Measurements from ENCODE around the gene CD300A.

Gene CD300A

DNA sequence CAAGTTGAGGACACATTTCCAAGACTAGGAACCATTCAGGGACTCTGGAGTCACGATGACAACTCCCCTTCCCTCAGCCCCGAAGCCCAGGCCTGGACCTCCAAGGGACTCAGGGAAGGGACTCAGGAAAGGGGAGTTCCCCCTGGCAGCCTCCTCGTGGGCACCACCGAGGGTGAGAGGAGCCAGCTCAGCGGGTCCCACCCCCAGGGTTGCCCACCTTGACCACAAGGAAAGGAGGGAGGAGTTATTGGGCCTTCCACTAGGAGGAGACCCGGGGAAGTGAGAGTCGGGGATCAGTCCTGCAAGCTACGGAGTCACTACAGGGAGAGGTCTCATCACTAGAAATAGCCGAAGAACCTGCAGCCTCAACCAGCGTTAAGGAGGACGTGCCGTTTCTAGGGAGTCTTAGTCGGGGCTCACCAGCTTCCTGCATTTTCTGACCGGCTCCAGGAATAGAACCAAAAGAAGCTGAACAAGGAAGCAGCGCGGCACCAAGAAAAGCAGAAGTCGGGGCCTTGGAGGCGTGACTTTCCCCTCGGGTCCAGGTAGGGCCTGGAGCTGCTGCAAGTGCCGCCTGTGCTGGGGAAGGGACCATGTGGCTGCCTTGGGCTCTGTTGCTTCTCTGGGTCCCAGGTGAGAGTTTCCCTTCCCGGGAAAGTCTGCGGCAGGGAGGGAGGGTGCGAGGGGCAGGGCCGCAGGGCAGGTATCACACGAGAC lies at the start of gene CD300A:
Gene CD300A (plus strand): TSS at position 524 of the 717 bp plus-strand sequence. CDS start 70 bp downstream, at position 594.
- no peak for DNase-seq (ENCODE audit: low read depth in 1 of 2, low spot score in 1 of 2)

DNA sequence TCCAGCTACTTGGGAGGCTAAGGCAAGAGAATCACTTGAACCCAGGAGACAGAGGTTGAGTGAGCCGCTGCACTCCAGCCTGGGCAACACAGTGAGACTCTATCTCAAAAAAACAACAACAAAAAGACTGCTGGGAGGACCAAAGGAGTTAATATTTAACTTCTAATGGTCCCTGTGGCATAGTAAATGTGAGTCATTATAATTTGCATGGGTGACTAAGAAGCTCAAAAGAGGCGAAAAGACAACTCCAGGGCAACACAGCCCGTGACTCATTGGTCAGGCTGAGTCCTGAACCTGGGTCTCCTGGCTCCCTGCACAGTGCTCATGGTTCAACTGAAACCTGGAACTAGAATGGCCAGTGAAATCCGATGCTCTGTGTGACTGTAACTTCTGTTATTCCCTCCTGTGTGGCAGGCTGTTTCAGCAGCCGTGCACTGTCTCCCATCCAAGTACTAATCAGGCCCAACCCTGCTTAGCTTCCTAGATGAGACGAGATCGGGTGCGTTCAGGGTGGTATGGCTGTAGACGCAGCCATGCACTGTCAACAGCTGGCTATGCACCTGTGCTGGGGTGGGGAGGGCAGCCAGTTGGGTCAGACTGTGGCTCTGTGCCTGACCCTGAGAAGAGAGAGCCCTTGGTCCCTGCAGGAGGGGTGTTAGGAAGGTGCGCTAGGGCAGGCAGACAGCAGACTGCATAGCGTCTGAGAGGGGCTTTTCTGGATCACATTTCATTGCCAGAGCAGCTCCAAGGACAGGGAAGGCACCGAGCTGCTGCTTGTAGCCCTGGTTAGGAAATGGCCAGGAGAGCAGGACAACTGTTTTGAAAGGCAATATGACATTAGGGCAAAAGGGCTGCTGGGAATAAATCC lies 49.0 kb upstream of the CD300A start:
- no peak for DNase-seq (ENCODE audit: low read depth in 1 of 2, low spot score in 1 of 2)

DNA sequence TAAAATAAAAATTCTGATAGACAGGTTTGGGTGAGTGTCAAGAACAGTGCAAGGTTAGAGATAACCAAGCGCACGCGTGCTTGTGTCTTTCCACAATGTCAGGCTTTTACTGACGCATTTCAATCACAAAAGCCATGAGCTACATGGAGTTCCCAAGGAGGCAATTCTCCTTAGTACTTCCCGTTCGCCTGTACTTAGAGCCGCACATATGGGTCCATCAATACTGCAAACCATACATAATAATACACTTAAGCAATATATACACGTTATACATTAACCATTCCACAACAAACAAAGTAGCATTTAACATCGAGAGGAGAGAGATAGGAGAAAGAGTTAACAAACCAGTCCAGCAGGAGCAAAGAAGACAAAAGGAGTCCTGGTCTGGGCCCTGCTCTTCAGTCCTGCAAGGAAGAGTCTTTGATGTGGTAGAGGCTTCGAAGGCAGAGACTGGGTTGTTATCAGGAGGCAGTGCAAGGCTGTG lies 46.5 kb upstream of the CD300A start:
- DNase-seq (ENCODE audit: low read depth in 1 of 2, low spot score in 1 of 2): no peak

DNA sequence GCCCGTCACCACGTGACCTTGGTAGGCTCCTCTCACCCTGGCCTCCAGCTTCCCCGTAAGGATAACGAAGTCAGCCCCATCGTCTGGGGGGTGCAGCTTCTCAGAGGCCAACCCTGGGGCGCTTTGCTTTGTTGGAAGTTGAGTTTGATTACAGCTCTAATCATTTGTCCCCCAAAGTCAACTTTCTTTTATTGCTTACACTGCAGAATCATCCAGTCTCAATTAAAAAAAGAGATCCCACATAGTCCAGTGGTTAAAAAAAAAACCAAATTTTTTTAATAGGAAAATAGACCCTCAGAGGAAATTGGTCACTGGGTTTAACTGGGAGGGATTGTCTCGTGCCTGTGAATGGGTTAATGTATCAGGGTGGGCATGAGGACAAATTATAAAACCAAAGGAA lies 42.3 kb upstream of the CD300A start:
- no peak for DNase-seq (ENCODE audit: low read depth in 1 of 2, low spot score in 1 of 2)

DNA sequence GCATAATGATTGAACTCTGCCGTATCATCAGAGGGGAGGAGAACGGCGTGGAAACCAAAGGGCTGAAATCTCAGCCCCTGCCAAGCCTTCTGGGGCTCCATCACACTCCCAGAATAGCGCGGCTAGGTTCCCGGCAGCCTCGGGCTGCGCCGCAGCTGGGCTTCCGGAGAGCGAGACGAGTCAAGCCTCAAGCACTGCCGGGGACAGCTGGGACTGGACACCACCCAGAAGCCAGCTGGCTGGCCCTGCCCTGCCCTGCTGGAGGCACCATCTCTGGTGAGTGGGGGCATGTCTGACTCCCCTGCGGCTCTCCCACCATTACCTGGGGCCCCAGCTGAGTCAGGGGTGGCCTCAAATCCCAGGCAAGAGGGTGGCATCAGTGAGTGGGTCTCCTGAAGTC lies 41.8 kb upstream of the CD300A start:
- DNase-seq (ENCODE audit: low read depth in 1 of 2, low spot score in 1 of 2): no peak

DNA sequence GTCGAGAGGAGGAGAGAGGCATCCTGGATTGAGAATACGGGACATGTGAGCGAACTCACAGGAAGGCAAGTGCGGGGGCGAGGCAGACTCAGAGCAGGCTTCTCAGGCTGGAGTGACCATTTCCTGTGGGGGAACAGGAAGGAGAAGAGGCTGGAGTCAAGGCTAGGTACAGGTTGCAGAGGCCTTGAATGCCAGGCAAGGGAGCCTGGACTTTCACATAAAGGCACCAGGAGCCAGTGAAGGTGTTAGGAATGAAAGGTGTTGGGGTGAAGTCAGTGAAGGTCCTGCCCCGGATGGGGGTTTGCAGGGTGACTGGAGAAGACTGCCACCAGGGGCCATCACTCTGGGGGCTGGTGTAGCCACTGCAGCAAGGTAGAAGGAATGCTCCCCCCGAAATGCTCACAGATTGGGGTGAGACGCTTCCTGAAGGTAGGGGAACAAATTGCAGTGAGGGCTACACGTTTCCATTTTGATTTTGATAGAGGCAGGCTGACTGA lies 39.8 kb upstream of the CD300A start:
- no peak for DNase-seq (ENCODE audit: low read depth in 1 of 2, low spot score in 1 of 2)

DNA sequence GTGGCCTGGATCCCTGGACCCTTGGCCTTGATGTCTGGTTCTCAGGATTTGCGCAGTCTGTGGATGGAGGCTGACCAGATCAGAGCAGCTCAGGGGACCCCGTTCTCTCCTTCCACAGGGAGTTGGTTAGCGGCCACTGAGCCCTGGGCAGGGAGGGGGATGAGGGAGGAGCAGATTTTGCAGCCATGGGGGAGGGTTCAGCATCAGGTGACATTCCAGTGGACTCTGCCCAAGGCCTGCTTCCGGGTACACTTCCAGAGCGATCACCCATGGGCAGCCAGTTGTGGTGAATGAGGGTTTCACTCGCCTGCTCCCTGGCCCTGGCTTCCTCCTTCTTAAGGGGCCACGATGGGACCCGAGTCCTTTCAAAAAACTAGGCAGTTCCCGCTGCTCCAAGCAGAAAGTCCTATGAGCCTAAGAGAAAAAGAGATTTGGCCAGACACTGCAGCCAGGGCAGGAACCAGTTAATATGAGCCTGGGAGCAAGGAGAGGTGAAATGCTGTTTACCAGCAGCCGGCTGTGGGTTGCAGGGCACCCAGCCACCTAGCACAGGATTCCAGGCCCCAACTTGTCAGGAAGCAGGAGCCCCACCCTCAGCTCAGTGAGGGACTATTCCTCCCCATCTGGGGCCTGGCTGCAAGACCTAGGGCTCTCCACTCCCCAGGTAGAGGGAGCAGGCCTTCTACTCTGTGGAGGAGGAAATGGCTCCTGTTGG lies 39.2 kb upstream of the CD300A start:
- DNase-seq (ENCODE audit: low read depth in 1 of 2, low spot score in 1 of 2): no peak

DNA sequence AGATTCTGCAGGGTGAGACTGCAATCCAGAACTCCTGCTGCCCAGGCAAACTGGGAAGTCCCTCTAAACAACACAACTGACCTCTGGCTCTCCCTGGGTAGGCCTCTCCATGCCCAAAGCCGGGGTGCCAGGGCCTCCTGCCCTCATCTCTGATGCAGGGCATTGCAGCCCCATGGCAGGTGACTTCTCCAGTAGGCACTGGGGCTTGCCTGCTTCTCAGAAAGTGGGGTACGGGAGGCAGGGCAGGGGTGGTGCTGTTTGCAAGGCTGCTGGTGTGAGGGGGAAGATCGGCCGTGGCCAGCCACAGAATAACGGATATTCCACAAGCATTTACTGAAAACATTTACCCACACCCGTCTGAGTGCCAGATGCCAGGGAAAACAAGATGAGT lies 38.7 kb upstream of the CD300A start:
- no peak for DNase-seq (ENCODE audit: low read depth in 1 of 2, low spot score in 1 of 2)

DNA sequence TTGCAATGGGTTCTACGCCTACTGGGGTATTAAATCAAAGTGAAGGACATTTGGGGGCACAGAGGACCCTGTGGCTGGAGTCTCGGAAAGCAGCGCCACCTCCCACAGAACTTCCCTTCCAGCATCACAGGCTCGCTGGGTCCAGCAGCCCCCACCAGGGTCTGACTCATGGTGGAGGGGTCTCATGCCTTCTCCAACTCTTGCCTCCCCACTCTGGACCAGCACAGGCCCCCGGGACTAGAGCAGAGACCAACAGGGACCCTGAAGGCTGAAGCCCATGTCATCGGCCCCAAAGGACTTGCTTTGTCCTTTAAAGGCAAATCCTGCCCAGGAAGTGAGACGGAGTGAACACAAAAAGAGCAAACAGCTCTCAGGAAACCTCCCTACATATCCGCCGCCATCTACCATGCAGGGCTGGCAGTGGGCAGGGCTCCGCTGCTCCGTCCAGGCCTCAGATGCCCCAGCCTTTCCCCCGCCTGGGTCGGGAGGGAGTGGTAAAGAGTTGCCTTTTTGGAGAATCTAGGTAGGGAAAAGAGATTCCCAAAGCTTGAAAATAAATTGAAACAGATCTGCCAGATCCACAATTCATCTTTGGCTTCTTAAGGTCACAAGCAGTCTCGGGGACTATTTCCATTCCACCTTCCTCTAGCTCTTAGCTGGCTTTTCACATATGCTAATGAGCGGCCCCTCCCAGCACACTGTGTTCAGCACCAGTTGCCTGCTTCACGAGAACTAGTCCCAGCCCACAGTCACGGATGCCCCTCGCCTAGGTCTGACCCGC lies 36.6 kb upstream of the CD300A start:
- no peak for DNase-seq (ENCODE audit: low read depth in 1 of 2, low spot score in 1 of 2)

DNA sequence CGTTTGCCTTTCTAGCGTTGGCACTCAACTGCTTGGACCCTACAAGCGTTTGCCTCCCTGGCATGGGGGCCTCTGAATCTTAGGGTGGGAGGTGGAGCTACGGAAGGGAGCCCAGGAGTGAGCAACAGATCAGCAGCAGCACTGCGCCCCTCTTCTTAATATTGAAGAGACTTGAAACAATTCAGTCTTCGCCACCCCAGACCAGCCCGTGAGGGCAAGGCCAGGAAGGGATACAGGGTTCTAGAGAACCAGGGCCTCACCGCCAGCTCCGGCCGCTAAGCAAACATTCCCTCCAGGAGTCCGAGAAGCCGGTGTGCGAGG lies 36.1 kb upstream of the CD300A start:
- no peak for DNase-seq (ENCODE audit: low read depth in 1 of 2, low spot score in 1 of 2)

DNA sequence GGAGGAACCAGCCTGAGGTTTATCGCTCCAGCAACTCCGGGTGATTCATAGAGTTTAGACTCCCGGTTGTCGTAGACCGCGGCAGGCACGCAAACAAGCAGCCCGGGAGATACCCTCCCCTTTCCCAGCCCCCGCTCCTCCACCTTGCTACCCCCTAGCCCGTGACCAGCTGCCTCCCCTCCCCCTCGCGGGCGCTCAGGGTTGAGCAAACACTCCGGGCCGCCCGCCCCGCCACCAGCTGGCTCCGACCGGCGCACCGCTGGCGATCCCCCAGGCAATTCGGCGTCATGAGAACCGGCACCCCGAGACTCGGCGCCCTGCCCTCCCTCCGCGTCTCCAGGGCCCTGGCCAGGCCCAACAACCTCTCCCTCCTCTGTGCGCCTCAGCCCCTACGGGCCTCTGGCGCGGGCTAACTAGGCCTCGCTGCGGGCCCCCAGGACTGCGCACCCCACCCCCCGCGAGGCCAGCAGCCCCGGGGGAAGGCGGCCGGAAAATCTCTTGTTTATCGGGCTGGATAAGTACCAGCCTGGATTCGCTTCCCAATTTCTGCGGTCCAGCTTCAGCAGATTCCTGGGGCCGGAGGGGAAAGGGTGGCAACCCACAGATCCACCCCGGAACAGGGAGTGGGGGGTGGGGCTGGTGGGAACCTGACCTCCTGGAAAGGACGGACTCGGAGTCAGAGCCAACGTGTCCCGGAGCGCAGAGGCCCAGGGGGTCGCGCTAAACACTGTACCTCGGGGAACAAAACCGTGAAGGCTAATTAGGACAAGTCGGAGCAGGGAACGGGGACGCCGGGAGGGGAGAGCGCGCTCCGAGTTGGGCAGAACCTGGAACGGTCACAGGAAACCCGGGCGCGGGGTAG lies 35.5 kb upstream of the CD300A start:
- no peak for DNase-seq (ENCODE audit: low read depth in 1 of 2, low spot score in 1 of 2)

DNA sequence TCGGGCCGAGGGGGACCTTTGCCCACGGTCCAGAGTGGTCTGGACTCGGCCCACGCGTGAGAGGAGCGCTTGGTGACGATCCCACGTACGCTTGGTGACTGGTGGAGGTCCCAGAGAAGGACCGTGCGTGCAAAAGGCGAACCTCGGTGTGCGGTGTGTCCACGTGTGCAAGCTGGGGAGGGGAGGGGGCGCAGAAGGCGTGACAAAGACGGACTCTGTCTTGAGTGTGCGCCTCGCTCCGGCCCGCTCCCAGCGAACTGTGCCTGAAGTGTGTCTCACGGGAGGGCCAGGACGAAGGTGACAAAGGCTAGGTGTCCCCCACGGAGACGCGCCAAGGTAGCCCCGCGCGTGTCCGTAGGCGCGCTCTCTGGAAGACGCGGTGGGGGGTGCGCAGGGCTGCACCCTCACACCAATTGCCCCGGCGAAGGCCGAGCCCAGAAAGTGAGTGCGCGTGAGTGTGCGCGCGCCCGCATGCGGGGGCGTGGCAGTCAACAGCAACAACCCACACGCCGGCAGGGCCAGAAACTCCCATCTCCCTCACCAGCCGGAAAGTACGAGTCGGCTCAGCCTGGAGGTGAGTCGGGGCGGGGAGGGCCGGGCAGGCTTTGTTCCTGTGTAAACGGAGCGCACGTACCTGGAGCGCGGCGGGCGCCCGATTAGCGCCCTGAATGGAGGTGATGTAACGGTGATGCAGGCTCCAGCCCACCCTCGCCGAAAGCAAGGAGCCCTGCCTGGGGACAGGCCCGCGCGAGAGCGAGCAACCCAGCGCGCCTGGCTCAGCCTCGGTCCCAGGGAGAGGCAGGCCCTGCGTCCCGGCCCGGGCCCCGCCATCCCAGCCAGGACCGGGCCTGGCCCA lies 34.6 kb upstream of the CD300A start, which contains the start of gene GPRC5C:
Gene GPRC5C (plus strand): TSS at position 521 of the 856 bp plus-strand sequence. CDS start 7,689 bp downstream, outside the sequence.
- DNase-seq (ENCODE audit: low read depth in 1 of 2, low spot score in 1 of 2): peak in 1 of 2 donors; percentile 31

DNA sequence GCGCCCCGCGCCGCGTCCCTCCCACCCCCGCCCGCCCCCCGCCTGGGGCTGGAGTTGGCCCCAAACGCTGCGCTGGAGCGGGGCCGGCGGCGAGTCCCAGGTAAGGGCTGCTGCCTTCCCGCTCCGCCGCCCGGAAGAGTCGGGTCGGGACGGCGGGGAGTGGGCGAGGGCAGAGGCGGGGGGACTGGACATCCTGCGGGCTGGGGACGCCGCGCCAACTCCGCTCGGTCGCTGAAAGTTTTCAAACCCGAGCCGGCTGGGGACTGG lies 34.1 kb upstream of the CD300A start:
- DNase-seq (ENCODE audit: low read depth in 1 of 2, low spot score in 1 of 2): no peak

DNA sequence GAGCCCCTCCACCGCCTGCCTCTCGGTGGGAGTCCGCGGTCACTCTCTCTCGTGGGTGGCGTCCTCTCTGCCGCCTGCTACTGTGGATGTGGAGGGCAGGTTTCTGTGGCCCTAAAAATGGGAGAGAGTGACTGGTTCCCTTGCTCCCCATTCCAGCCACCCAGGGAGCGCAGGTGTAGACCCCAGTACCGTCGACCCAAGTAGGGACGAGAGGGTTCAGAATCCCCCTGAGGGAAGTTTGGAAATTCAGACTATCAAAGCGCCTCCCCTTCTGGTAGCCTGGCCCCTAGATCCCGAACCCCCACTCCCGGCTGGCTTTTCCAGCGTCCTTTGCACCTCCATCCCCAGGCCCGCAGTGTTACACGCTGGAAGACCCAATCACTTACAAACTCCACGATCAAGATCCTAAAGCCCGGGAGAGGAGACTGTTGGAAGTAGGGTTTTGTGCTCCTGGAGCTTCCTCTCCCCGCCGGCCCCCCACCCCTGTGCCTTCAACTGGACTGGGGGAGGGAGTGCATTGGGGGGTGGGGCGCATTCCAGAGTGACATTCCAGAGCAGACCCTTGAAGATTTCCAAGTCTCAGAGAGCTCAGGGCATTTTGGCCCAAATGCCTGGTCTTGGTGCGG lies 33.6 kb upstream of the CD300A start:
- no peak for DNase-seq (ENCODE audit: low read depth in 1 of 2, low spot score in 1 of 2)

DNA sequence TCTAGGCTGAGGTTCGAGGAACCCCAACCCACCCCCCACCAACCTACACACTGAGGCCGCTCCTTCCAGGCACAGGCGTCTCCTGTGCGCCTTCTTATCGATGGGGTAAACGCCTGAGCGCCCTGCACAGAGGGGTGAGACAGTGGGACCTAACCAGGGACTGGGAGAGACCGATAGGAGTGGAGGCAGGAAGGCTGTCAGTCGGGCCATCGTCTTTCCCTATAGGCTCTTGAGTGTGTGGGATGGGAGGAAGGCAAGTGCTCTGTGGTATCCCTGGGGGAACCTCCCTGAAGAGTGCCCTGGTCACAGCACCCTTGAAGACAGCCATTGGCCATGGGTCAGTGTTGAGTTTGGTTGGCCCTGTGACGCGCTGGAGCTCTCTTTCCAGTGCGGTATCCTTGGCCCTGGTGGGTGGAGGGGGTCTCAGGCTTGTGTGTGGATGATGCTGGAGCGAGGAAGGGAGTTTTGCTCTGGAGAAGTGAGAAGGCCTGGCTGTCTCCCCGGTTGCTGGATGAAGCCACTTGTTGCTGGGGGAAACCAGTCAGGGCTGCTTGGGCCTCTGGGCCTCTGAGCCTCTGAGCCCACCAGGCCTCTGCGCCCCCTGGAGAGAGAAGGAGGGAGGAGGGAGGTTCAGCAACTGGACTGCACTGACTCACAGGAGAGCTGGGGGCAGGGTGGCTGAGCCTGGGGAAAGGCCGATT lies 32.9 kb upstream of the CD300A start:
- no peak for DNase-seq (ENCODE audit: low read depth in 1 of 2, low spot score in 1 of 2)

DNA sequence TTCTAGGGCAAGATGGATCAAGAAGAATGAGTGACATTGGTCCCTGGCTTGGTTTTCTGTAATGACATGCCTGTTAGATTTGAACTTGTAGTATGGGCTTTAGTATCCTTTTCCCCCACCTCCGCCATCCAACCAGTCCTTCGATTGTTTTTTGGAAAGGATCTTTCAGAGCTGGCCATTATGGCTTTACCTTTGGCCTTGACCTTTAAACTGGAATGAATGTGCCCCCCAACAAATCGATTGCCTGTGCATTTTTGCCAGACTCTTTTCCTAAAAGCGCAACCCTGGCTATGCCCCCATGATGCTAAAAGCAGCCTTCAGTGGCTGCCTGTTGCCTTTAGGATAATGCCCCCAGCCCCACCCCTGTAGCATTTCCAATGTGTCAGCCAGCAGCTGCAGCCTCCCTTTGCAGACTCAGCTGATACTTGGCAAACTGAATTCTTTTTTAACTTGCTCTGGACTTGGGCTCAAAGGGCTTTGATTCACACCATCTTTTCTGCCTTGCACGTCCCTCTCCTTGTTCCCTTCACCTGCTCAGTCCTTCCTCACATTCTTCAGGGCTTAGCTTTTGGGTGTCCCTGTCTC lies 30.6 kb upstream of the CD300A start:
- no peak for DNase-seq (ENCODE audit: low read depth in 1 of 2, low spot score in 1 of 2)

DNA sequence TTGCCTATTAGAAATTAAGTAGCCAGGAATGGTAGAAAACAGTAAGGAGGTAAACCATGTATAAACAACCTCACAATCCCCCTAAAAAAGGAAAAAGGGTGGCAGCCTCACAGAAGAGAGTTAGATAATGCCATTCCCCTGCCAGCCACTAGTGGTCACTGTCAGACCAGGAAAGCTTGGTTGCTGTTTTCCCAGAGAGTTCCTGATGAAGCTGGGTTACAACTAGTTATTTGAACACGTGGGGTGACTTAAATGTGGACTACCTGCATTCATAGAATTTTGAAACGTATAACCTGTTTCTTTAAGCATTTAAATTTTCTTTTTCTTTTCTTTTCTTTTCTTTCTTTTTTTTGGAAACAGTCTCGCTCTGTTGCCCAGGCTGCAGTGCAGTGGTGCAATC lies 28.7 kb upstream of the CD300A start:
- DNase-seq (ENCODE audit: low read depth in 1 of 2, low spot score in 1 of 2): no peak

All from stimulated activated CD4-positive, alpha-beta T cell treated with anti-CD3 and anti-CD28 coated beads, Interleukin-15, amount 100 ng/mL, for 1 hour (primary cell).